Stimulated activated CD8-positive, alpha-beta memory T cell treated with anti-CD3 and anti-CD28 coated beads, Interleukin-4, amount 100 ng/mL, for 4 hours (primary cell): ENCODE measurements around the gene SUZ12.
"Not testable (repeated sequence)": the region's sequence is repeated elsewhere in the genome, so short reads cannot be mapped to it uniquely, and the experiment has no call there.

Source experiments
- DNase-seq, 2 donors: peaks; one replicate each; pipeline ENCODE4 v3.0.0-alpha.2; 2020; ENCODE audit warnings: low read depth in 2 of 2, low spot score in 1 of 2

Gene SUZ12

GRCh38 chr17:31951953-31952352, 15.1 kb downstream of the SUZ12 start:
- DNase-seq, result not testable (repeated sequence)

- DNase-seq, result not testable (repeated sequence)
Measured at GRCh38 chr17:31964131-31964530, 27.3 kb downstream of the SUZ12 start.

GRCh38 chr17:31967648-31968047, 30.8 kb downstream of the SUZ12 start:
- no peak for DNase-seq

GRCh38 chr17:31970416-31970815, 33.6 kb downstream of the SUZ12 start:
- DNase-seq, result not testable (repeated sequence)

GRCh38 chr17:31974269-31975071, 37.7 kb downstream of the SUZ12 start:
- not testable (repeated sequence) for DNase-seq

GRCh38 chr17:31975391-31975790, 38.6 kb downstream of the SUZ12 start:
- DNase-seq, result not testable (repeated sequence)

GRCh38 chr17:31991821-31992220, 55.0 kb downstream of the SUZ12 start:
- not testable (repeated sequence) for DNase-seq

- DNase-seq, result no peak
Measured at GRCh38 chr17:31997005-31997404, 60.2 kb downstream of the SUZ12 start.

- peak; percentile 68 to 79 for DNase-seq
Measured at GRCh38 chr17:32006957-32007462, 70.2 kb downstream of the SUZ12 start, which contains the start of gene LRRC37B. TSS of gene LRRC37B (plus strand) at chr17:32007383. CDS start at chr17:32021393, 14,010 bp downstream.

- peak in 1 of 2 donors; percentile 4 for DNase-seq
Measured at GRCh38 chr17:32007463-32008298, 70.9 kb downstream of the SUZ12 start.

- no peak for DNase-seq
Measured at GRCh38 chr17:32009262-32009542, 72.4 kb downstream of the SUZ12 start.

- no peak for DNase-seq
Measured at GRCh38 chr17:32010114-32010513, 73.3 kb downstream of the SUZ12 start.

- DNase-seq, result no peak
Measured at GRCh38 chr17:32015245-32016013, 78.6 kb downstream of the SUZ12 start.

- DNase-seq, result no peak
Measured at GRCh38 chr17:32016231-32016630, 79.4 kb downstream of the SUZ12 start.

GRCh38 chr17:32019228-32019627, 82.4 kb downstream of the SUZ12 start:
- no peak for DNase-seq

- DNase-seq, result no peak
Measured at GRCh38 chr17:32020943-32021614, 84.3 kb downstream of the SUZ12 start.

GRCh38 chr17:32021615-32021955, 84.8 kb downstream of the SUZ12 start:
- no peak for DNase-seq

GRCh38 chr17:32022554-32022953, 85.7 kb downstream of the SUZ12 start:
- not testable (repeated sequence) for DNase-seq

GRCh38 chr17:32027271-32027670, 90.5 kb downstream of the SUZ12 start:
- not testable (repeated sequence) for DNase-seq

GRCh38 chr17:32033223-32033622, 96.4 kb downstream of the SUZ12 start:
- DNase-seq, result no peak

GRCh38 chr17:32033812-32034211, 97.0 kb downstream of the SUZ12 start:
- DNase-seq, result not testable (repeated sequence)
